Kidney epithelial cell (primary cell): ENCODE measurements around the gene SNCB. TPM values are rescaled to one million over a fixed set of nuclear protein-coding genes. Genes with fewer than 3 reads are reported as not detected.

Experiments used
- DNase-seq: peaks from one replicate; pipeline ENCODE4 v3.0.0-alpha.2; 2010; ENCODE audit warnings: low read depth
- H3K27me3 ChIP-seq: 2 replicates; pipeline ENCODE4 v1.6.0; 2011; ENCODE audit warnings: low read length; ENCODE audit not compliant: control insufficient read depth, insufficient read depth
- H3K36me3 ChIP-seq: 2 replicates; pipeline ENCODE4 v1.5.1; 2011; ENCODE audit warnings: low read length; ENCODE audit not compliant: control insufficient read depth, insufficient read depth
- H3K4me3 ChIP-seq: 2 replicates; pipeline ENCODE4 v1.5.1; 2011; ENCODE audit warnings: low read depth, mild to moderate bottlenecking, control low read depth, low read length
- CTCF ChIP-seq: IDR thresholded peaks from 2 replicates; pipeline ENCODE4 v1.5.1; 2011; ENCODE audit warnings: mild to moderate bottlenecking, moderate library complexity, low read length, control low read depth, inconsistent platforms; ENCODE audit not compliant: insufficient read depth, poor library complexity, severe bottlenecking
- total RNA-seq: library from RNA; depleted of rRNA; stranded (reverse); fragments of >200 nt; gene quantifications from 2 replicates; pipeline ENCODE4 v1.2.3, GENCODE V29; 2015

Gene SNCB
- total RNA-seq, 1 donor from 2014 or later = not detected

GRCh38 chr5:176625966-176626875 is 4.1 kb downstream of the SNCB start:
- no peak for DNase-seq

DNA sequence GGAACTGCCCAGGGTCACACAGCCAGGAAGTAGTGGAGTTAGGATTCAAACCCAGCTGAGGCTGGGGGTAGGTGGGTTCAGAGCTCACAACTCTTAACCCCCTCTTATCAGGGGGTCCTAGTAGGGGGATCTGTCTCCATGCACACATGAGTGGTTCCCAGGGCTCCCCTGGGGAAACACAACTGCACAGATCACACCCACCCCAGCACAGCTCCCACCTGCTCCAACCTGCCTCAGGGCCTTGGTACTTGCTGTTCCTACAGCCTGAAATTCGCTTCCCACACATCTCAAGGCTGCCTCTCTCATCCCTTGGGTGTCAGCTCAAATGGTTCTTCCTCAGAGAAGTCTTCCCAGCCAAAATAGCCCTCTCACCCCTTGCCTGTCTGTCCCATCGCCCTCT is 4.8 kb downstream of the SNCB start:
- Histone ChIP-seq H3K36me3 (no peaks in the 10 kb centered on the region), H3K4me3 (no peak overlapping the region), H3K27me3 (peaks cover 48% of the 10 kb centered on the region)
- no peak for DNase-seq
- TF ChIP-seq CTCF = no peak

More at GRCh38 chr5:176625966-176626875, 4.1 kb downstream of the SNCB start:
- Histone ChIP-seq H3K36me3 (no peaks in the 10 kb centered on the region), H3K27me3 (peaks cover 48% of the 10 kb centered on the region), H3K4me3 (no peak overlapping the region)
- no peak for TF ChIP-seq CTCF

DNA sequence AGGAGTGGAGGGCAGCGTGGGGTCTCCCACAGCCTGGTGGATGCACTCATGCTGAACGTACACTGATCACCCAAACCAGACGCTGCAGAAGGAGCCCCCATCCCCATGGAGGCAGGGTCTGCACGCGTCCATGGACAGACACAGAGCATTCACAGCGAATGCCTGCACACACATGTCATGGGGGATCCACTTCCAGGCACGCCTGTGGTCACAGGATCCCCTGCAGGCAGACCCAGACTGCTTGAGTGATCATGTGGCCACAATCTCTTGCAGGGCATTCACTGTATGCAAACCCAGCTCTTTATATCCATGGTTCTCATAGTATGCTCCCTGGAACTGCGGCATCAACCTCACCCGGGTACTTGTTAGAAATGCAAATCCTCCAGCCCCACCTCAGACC is 5.4 kb downstream of the SNCB start:
- no peak for TF ChIP-seq CTCF
- no peak overlapping the region for H3K4me3 ChIP-seq
- no peaks in the 10 kb centered on the region for H3K36me3 ChIP-seq
- peaks cover 48% of the 10 kb centered on the region for H3K27me3 ChIP-seq
- no peak for DNase-seq

DNA sequence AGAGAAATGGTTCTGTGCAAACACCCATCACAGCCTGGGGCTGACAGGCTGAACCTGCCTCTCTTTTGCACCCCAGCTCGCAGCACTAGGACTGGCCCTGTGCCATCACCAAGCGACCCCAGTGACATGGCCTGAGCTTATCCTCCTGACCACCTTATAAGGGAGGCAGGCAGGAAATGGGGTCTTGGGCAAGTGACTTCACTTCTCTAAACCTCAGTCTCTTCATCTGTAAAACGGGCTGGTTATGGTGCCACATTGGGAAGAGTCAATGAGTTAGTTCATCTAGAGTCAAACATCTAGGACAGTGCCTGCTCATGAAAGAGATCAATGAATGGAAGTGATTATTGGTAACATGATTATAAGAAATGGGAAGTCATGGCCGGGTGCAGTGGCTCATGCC is 6.2 kb downstream of the SNCB start:
- H3K27me3 ChIP-seq = peaks cover 48% of the 10 kb centered on the region
- TF ChIP-seq CTCF = no peak
- H3K4me3 ChIP-seq = no peak overlapping the region
- H3K36me3 ChIP-seq = no peaks in the 10 kb centered on the region
- no peak for DNase-seq

DNA sequence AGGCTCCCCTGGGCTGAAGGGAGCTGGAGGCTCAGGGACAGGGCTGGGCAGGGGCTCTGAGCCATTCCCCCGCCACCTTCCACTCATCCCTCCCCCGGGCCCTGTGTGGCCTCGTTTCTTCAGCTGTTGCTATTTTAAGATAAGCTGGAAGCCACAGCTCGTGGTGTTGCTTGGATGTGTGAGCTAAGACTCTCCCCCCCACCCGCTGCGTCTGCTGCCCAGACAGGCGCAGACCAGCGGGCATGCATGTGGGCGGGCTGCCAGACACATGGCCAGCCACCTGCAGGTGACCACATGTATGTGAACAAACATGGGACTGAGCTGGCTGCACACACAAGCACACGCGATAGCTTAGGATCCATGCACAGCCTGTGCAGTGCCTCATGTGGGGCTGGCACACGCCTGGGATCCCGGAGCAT is 8.7 kb downstream of the SNCB start:
- Histone ChIP-seq H3K27me3 (peaks cover 42% of the 10 kb centered on the region), H3K36me3 (no peaks in the 10 kb centered on the region), H3K4me3 (no peak overlapping the region)
- DNase-seq = no peak
- TF ChIP-seq CTCF = no peak
